SK-N-DZ (cell line): ENCODE measurements around the gene STH. TPM values are rescaled to one million over a fixed set of nuclear protein-coding genes. Genes with fewer than 3 reads are reported as not detected.
"Not testable (repeated sequence)": the region's sequence is repeated elsewhere in the genome, so short reads cannot be mapped to it uniquely, and the experiment has no call there.

Source experiments
- DNase-seq: peaks from one replicate; pipeline ENCODE4 v3.0.0-alpha.2; 2015; ENCODE audit warnings: low spot score
- polyA plus RNA-seq, 2 experiments: library from polyadenylated mRNA; depleted of rRNA; stranded (reverse); fragments of >200 nt; gene quantifications; 2 replicates each; pipeline ENCODE4 v1.2.3, GENCODE V29; 2014

The STH gene
- polyA plus RNA-seq (2014; cell fraction: cytosol; rRNA removed) = 1.5 TPM in 1 of 2 replicates, not detected in the other
- 2.5 and 5.3 TPM in 2 replicates for polyA plus RNA-seq (2014; cell fraction: nucleus; rRNA removed)

- no peak for DNase-seq
These were observed at the start of gene STH for GRCh38 chr17:45998987-45999899. Gene STH (plus strand): TSS chr17:45999250. CDS start chr17:45999280, 30 bp downstream.

GRCh38 chr17:45949755-45950320, 49.2 kb upstream of the STH start:
- no peak for DNase-seq

- no peak for DNase-seq
These were observed 48.2 kb upstream of the STH start for GRCh38 chr17:45950888-45951287.

- DNase-seq = peak; percentile 29
These were observed 47.6 kb upstream of the STH start for GRCh38 chr17:45951403-45951802.

- no peak for DNase-seq
These were observed 47.1 kb upstream of the STH start for GRCh38 chr17:45951941-45952340.

- DNase-seq = no peak
These were observed 46.2 kb upstream of the STH start for GRCh38 chr17:45952814-45953320.

- no peak for DNase-seq
These were observed 45.5 kb upstream of the STH start for GRCh38 chr17:45953561-45953960.

- DNase-seq = no peak
These were observed 44.1 kb upstream of the STH start for GRCh38 chr17:45954914-45955313.

- DNase-seq = no peak
These were observed 43.7 kb upstream of the STH start for GRCh38 chr17:45955326-45955725.

- DNase-seq = no peak
These were observed 43.0 kb upstream of the STH start for GRCh38 chr17:45956090-45956489.

GRCh38 chr17:45956746-45957145, 42.3 kb upstream of the STH start:
- not testable (repeated sequence) for DNase-seq

- DNase-seq = no peak
These were observed 40.7 kb upstream of the STH start for GRCh38 chr17:45958307-45958706.

- DNase-seq = no peak
These were observed 39.9 kb upstream of the STH start for GRCh38 chr17:45958994-45959665.

GRCh38 chr17:45960311-45960710, 38.7 kb upstream of the STH start:
- DNase-seq = no peak

- no peak for DNase-seq
These were observed 37.8 kb upstream of the STH start for GRCh38 chr17:45961206-45961605.

- no peak for DNase-seq
These were observed 36.7 kb upstream of the STH start for GRCh38 chr17:45962221-45962972.

GRCh38 chr17:45963283-45963682, 35.8 kb upstream of the STH start:
- DNase-seq = no peak

- DNase-seq = peak; percentile 42
These were observed 35.2 kb upstream of the STH start for GRCh38 chr17:45963889-45964288.

- no peak for DNase-seq
These were observed 34.4 kb upstream of the STH start for GRCh38 chr17:45964634-45965033.

- DNase-seq = no peak
These were observed 33.2 kb upstream of the STH start for GRCh38 chr17:45965812-45966211.

GRCh38 chr17:45966606-45967280, 32.3 kb upstream of the STH start:
- no peak for DNase-seq
